ENCODE data around the gene SLC27A5.
A peak's percentile ranks its signal among the peaks of the same experiment; 100 is the strongest.

DNA sequence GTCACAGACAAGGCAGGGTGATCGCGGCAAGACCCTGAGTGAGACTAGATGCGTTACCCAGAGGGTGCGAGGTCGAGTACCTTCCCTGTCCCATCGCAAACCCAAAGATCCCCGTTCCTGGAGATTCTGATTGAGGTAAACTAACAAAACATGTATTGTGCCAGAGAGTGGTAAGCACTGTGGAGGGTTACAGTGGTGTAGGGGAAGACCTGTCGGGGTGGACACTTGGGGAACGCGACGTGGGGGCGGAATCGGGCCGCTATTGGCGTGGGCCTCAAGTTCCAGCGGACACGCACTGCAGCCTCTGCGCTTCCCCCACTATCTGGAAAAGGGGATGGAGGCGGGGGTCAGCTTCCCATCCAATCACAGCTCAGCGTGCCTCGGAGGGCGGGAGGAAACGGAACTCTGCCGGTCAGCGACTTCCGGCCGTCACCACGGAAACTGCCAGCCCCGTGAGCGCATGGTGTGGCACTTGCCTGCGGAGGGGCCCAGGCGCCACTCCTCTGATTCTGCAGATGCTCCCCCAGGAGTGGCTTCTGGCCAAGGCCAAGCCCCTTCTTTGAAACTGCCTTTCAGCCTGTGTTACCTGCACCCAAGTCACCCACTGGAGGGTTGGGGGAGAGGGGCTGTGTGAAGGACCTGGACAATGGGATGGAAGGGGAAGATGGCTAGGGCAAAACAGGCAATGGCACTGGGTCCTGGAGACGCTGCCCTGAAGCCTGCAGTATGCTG, 47.6 kb upstream of the SLC27A5 start:
- TF ChIP-seq, protein P1, sequence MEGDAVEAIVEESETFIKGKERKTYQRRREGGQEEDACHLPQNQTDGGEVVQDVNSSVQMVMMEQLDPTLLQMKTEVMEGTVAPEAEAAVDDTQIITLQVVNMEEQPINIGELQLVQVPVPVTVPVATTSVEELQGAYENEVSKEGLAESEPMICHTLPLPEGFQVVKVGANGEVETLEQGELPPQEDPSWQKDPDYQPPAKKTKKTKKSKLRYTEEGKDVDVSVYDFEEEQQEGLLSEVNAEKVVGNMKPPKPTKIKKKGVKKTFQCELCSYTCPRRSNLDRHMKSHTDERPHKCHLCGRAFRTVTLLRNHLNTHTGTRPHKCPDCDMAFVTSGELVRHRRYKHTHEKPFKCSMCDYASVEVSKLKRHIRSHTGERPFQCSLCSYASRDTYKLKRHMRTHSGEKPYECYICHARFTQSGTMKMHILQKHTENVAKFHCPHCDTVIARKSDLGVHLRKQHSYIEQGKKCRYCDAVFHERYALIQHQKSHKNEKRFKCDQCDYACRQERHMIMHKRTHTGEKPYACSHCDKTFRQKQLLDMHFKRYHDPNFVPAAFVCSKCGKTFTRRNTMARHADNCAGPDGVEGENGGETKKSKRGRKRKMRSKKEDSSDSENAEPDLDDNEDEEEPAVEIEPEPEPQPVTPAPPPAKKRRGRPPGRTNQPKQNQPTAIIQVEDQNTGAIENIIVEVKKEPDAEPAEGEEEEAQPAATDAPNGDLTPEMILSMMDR (conservative IDR thresholded peaks at IDR 0.05; ENCODE audit: low read depth in 2 of 2), result no peak
- TF ChIP-seq EZH2 (IDR thresholded peaks at IDR 0.05; ENCODE audit: low read depth, unreplicated experiment) (no peak), EZH2phosphoT487 (IDR thresholded peaks at IDR 0.05; ENCODE audit: unreplicated experiment) (no peak), CREB1 (CRISPR knock-in tag; IDR thresholded peaks at IDR 0.05; ENCODE audit: low read depth) (peak; percentile 42; the same call in 1 of the 2 replicates), POLR2AphosphoS5 (IDR thresholded peaks at IDR 0.05; ENCODE audit: low read depth) (peak; percentile 88), REST (IDR thresholded peaks at IDR 0.05; ENCODE audit: unreplicated experiment) (no peak), ZNF462 (CRISPR knock-in tag; IDR thresholded peaks at IDR 0.05) (no peak), ZNF331 (CRISPR knock-in tag; IDR thresholded peaks at IDR 0.05; ENCODE audit: low read depth) (no peak), NANOG (IDR thresholded peaks at IDR 0.05; ENCODE audit: borderline replicate concordance) (no peak)

Measured in GM23338 (cell line).